ENCODE measurements around the gene RFX1.

RFX1 gene

DNA sequence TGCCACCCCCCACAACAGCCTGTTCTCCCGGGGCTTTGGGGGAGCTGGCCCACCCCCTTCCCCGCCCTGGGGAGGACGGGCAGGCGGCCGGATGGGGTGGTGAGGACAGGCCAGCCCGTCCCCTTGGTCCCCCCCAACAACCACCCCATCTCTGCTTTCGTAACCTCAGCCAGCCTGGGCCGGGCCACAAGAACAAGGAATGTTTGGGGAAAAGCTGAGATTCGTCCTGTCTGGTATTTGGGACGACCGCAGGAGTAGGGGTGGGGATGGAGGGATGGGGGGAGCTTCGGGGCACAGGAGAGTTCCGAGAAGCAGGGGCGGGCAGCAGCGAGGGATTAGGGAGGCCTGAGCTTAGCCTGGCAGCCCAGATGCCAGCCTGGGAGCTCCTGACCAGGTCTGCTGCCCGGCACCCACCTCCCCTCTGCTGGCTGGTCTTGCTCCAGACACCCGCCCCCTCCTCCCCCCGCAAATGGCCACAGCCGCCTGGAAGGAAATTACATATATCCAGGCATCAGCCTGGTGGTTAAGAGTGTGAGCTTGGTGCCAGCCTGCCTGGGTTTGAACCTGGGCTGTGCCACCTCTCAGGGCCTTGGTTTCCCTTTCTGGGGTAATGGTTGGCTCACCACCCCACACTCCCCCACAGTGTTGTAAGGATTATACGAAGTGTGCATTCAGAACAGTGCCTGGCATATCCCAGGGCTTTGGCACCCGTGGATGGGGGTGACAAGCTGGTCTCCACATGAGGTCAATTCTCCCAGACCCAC lies 67.6 kb downstream of the RFX1 start, which contains the start of gene PODNL1:
Gene PODNL1, minus strand, starts transcription at position 117 of the 764 bp plus-strand sequence. CDS start 236 bp downstream, outside the sequence.
- Histone ChIP-seq H3K9me2 (replicated peaks; ENCODE audit: control insufficient read depth, low read length) (no peaks in the 10 kb centered on the region), H3K27ac (ENCODE audit: low read depth, low read length) (no peak within 1 kb of the TSS), H3K4me1 (ENCODE audit: control insufficient read depth, low read length) (no peaks in the 10 kb centered on the region), H3K4me3 (ENCODE audit: low read length) (no peak within 1 kb of the TSS), H3K79me2 (ENCODE audit: control insufficient read depth, low read length) (no peaks in the 10 kb centered on the region), H3F3A (ENCODE audit: control insufficient read depth, insufficient read depth) (no peaks in the 10 kb centered on the region), H3K27me3 (ENCODE audit: control insufficient read depth, low read length) (peaks cover 3% of the 10 kb centered on the region; the same call in 1 of the 2 replicates), H3K9me3 (ENCODE audit: control insufficient read depth, insufficient read depth, low read length) (peaks cover 5% of the 10 kb centered on the region; the same call in 1 of the 2 replicates), H4K20me1 (ENCODE audit: control insufficient read depth, insufficient read depth, low read depth, low read length) (no peaks in the 10 kb centered on the region), H3K4me2 (ENCODE audit: low read length) (no peak within 1 kb of the TSS), H3K36me3 (ENCODE audit: control insufficient read depth, low read length) (no peaks in the 10 kb centered on the region)
- no peak for TF ChIP-seq EZH2phosphoT487 (IDR thresholded peaks at IDR 0.05; ENCODE audit: borderline replicate concordance, low read length)
- TF ChIP-seq, protein P1, sequence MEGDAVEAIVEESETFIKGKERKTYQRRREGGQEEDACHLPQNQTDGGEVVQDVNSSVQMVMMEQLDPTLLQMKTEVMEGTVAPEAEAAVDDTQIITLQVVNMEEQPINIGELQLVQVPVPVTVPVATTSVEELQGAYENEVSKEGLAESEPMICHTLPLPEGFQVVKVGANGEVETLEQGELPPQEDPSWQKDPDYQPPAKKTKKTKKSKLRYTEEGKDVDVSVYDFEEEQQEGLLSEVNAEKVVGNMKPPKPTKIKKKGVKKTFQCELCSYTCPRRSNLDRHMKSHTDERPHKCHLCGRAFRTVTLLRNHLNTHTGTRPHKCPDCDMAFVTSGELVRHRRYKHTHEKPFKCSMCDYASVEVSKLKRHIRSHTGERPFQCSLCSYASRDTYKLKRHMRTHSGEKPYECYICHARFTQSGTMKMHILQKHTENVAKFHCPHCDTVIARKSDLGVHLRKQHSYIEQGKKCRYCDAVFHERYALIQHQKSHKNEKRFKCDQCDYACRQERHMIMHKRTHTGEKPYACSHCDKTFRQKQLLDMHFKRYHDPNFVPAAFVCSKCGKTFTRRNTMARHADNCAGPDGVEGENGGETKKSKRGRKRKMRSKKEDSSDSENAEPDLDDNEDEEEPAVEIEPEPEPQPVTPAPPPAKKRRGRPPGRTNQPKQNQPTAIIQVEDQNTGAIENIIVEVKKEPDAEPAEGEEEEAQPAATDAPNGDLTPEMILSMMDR (IDR thresholded peaks at IDR 0.05; ENCODE audit: low read depth, low read length, poor library complexity, severe bottlenecking) = no peak

DNA sequence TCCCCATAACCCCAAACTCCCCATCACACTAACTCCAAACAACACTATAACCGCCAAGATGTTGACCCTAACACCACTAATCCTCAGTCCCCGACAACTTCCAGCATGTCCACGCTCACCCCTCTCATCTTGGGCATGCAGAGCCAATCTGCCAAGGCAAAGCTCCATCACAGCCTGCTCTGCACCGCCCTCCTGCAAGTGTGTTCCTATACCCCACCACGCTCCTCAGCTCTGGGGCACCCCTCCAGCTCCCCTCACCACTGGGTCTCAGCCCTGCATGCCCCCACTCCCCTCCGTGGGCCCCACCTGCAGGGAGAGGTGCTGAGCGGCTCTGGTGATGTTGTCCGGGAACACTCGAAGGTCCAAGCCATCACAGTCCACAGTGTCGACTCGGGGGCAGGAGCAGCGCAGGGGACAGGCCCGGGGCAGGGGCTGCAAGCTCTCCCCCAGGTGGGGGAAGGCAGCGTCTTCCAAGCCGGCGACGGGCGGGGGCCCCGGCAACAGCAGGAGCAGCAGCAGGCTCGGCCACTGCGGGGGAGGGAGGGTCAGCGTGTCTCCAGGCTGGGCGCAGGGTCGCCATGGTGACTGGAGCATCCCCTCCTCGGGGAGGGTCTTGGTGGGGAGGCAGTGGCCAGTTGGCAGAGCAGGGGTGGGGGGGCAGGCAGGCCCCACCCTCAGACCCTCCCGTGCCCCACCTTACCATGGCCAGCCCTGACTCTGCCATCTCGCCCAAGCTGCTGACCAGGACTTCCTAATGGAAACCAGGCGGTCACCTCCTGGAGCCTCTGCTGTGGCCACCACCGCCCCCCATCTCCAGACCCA lies 68.4 kb downstream of the RFX1 start:
- Histone ChIP-seq H3K4me3 (ENCODE audit: low read length) (no peak overlapping the region), H3K9me3 (ENCODE audit: control insufficient read depth, insufficient read depth, low read length) (peaks cover 5% of the 10 kb centered on the region; the same call in 1 of the 2 replicates), H4K20me1 (ENCODE audit: control insufficient read depth, insufficient read depth, low read depth, low read length) (no peaks in the 10 kb centered on the region), H3K9me2 (replicated peaks; ENCODE audit: control insufficient read depth, low read length) (no peaks in the 10 kb centered on the region), H3K27me3 (ENCODE audit: control insufficient read depth, low read length) (peaks cover 3% of the 10 kb centered on the region; the same call in 1 of the 2 replicates), H3F3A (ENCODE audit: control insufficient read depth, insufficient read depth) (no peaks in the 10 kb centered on the region), H3K4me2 (ENCODE audit: low read length) (no peak overlapping the region), H3K36me3 (ENCODE audit: control insufficient read depth, low read length) (no peaks in the 10 kb centered on the region), H3K27ac (ENCODE audit: low read depth, low read length) (no peak overlapping the region), H3K79me2 (ENCODE audit: control insufficient read depth, low read length) (no peaks in the 10 kb centered on the region), H3K4me1 (ENCODE audit: control insufficient read depth, low read length) (no peaks in the 10 kb centered on the region)
- no peak for TF ChIP-seq EZH2phosphoT487 (IDR thresholded peaks at IDR 0.05; ENCODE audit: borderline replicate concordance, low read length)
- TF ChIP-seq, protein P1 (IDR thresholded peaks at IDR 0.05; ENCODE audit: low read depth, low read length, poor library complexity, severe bottlenecking) = no peak

DNA sequence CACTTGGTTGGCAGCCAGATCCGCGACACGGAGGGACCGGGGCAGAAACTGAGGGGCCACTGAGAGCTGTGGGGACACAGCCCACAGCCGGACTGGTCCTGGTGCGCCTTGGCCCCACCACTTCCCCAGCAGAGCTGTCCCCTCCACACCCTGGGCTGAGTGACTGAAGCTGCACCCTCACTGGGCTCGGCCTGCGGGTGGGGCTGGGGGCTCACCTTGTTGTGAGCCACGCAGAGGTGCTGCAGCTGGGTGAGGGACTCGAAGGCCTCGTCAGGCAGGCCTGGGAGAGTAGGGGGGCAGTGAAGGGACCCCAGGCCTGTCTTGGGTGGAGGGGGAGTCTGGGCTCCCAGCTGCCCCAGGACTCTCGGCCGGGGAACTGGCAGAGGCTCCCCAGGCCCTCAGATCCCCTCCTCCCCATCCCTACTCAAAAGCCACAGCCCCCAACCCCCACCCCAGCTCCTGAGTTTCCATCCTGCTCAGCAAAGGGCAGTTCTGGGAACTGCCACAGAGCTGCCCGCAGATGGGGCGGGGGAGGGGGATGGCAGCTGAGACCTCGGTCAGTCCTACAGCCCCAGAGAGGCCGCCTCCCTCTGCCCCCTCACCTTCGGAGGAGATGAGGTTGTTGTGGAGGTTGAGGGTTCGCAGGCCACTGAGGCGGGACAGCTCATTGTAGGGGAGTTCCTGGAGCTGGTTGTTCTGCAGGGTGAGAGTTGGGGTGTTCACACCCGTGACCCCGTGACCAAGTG lies 70.2 kb downstream of the RFX1 start:
- Histone ChIP-seq H3K27ac (ENCODE audit: low read depth, low read length) (no peak overlapping the region), H3F3A (ENCODE audit: control insufficient read depth, insufficient read depth) (no peaks in the 10 kb centered on the region), H3K9me3 (ENCODE audit: control insufficient read depth, insufficient read depth, low read length) (no peaks in the 10 kb centered on the region), H4K20me1 (ENCODE audit: control insufficient read depth, insufficient read depth, low read depth, low read length) (no peaks in the 10 kb centered on the region), H3K36me3 (ENCODE audit: control insufficient read depth, low read length) (no peaks in the 10 kb centered on the region), H3K4me3 (ENCODE audit: low read length) (no peak overlapping the region), H3K4me1 (ENCODE audit: control insufficient read depth, low read length) (no peaks in the 10 kb centered on the region), H3K9me2 (replicated peaks; ENCODE audit: control insufficient read depth, low read length) (no peaks in the 10 kb centered on the region), H3K4me2 (ENCODE audit: low read length) (no peak overlapping the region), H3K79me2 (ENCODE audit: control insufficient read depth, low read length) (no peaks in the 10 kb centered on the region), H3K27me3 (ENCODE audit: control insufficient read depth, low read length) (peaks cover 3% of the 10 kb centered on the region; the same call in 1 of the 2 replicates)
- TF ChIP-seq, protein P1 (IDR thresholded peaks at IDR 0.05; ENCODE audit: low read depth, low read length, poor library complexity, severe bottlenecking) = no peak
- TF ChIP-seq EZH2phosphoT487 (IDR thresholded peaks at IDR 0.05; ENCODE audit: borderline replicate concordance, low read length) = no peak

Measured in DOHH2 (cell line).